NCI-H2196 treated with DMSO at 0.1 percent for 48 hours (cell line): Measurements from ENCODE around the gene HPRT1.

Source experiments
- DNase-seq: peaks from one replicate; lab custom pipeline; 2025; ENCODE audit not compliant: unreplicated experiment; lab: John Stamatoyannopoulos, UW

HPRT1 gene

GRCh38 chrX:134541906-134542305 lies 81.9 kb downstream of the HPRT1 start:
- DNase-seq, result no peak

GRCh38 chrX:134542485-134542884 lies 82.5 kb downstream of the HPRT1 start:
- DNase-seq, result no peak

- DNase-seq, result no peak
Measured at GRCh38 chrX:134543288-134543687, 83.3 kb downstream of the HPRT1 start.

- DNase-seq, result no peak
Measured at GRCh38 chrX:134544135-134544512, 84.2 kb downstream of the HPRT1 start.

GRCh38 chrX:134544513-134545151 lies 84.7 kb downstream of the HPRT1 start:
- no peak for DNase-seq

GRCh38 chrX:134545510-134545909 lies 85.5 kb downstream of the HPRT1 start:
- no peak for DNase-seq

- DNase-seq, result no peak
Measured at GRCh38 chrX:134546187-134546586, 86.2 kb downstream of the HPRT1 start.

GRCh38 chrX:134547047-134547679 lies 87.2 kb downstream of the HPRT1 start:
- DNase-seq, result no peak

GRCh38 chrX:134548257-134549201 lies 88.6 kb downstream of the HPRT1 start:
- no peak for DNase-seq
